ENCODE results near the gene PSME1.

PSME1 gene

DNA sequence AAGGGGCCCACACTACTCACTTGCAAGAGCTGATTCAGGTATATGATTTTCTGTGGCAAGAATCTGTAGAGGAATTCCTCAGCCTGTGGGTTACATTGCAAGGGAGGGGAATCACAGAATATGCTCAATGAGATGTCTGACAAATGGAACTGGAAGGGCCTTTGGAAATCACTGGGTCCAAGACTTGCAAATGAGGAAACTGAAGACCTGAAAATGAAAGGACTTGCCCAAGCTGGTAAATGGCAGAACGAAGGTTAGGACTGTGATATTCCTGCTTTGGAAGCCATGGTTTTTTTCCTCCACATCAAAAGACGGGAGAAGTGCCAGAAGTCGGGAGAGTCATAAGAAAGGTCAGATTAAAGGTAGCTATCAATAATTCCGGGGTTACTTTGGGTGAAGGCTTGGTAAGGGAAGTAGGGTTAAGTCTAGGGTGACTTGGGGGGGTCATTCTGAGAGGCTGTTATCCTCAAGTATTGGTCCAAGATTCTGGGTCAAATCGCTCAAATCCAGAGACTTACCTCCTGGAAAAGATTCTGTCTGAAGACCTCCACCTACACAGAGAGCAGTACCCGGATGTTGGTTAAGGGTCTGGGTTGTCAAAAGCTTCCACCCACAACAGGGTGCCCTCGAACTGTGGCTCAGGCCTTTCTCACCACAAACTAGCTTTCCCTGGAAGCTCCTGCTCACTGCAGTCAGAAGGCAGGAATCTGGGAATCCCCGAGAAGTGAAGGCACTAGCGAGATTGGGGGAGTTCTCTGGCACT lies 9.9 kb downstream of the PSME1 start:
- Histone ChIP-seq H3K9ac (ENCODE audit: insufficient read length) (peak overlapping the region; percentile 79), H3K9me3 (ENCODE audit: low read depth, low read length) (no peaks in the 10 kb centered on the region), H3K27ac (no peak overlapping the region), H3K36me3 (ENCODE audit: insufficient read depth, low read length) (peaks cover 16% of the 10 kb centered on the region; the same call in 1 of the 2 replicates), H3K4me3 (peak overlapping the region; percentile 99)
- DNase-seq (ENCODE audit: low read depth, low spot score): no peak
- TF ChIP-seq FOXP2 (optimal IDR thresholded peaks at IDR 0.05; ENCODE audit: control extremely low read depth, extremely low read length, insufficient read depth) (no peak), POLR2AphosphoS5 (IDR thresholded peaks at IDR 0.05; ENCODE audit: borderline replicate concordance, low read depth, low read length) (no peak), EZH2 (IDR thresholded peaks at IDR 0.05) (no peak)

DNA sequence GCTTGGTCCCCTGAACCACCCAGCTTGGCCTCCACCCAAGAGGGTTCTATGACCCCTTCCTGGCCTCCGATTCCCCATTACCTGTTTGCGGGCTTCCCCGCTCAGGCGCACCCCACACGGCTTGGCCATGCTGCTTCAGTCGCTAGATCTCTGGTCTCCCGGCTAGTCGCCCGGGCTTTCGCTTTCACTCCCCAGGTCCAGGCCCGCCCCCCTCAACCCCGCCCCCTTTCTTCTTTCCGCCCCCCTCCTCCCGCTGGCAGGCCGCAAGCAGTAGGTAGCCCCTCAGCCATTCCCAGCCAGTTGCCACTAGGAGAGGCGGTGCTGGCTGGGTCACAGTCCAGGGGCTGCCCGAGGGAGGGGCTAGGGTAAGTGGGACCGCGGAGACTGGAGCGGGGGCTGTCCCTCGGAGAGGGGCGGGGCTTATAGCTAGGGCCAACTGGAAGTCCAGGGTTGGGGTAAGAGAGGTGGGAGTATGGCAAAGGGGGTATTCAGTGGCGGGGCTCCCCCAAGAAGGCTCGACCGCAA lies 10.5 kb downstream of the PSME1 start, which contains the start of gene PSME2:
Gene PSME2, minus strand, starts transcription at position 158 of the 525 bp plus-strand sequence. Its CDS starts 29 bp downstream, at position 129.
- Histone ChIP-seq H3K36me3 (ENCODE audit: insufficient read depth, low read length) (peaks cover 22% of the 10 kb centered on the region; the same call in 1 of the 2 replicates), H3K9me3 (ENCODE audit: low read depth, low read length) (no peaks in the 10 kb centered on the region), H3K9ac (ENCODE audit: insufficient read length) (peak within 1 kb of the TSS; percentile 79), H3K27ac (peak within 1 kb of the TSS; percentile 62; the same call in 1 of the 2 replicates), H3K4me3 (peak within 1 kb of the TSS; percentile 99)
- TF ChIP-seq EZH2 (IDR thresholded peaks at IDR 0.05): no peak
- TF ChIP-seq POLR2AphosphoS5 (IDR thresholded peaks at IDR 0.05; ENCODE audit: borderline replicate concordance, low read depth, low read length): no peak; the same call in 1 of the 2 replicates
- no peak for TF ChIP-seq FOXP2 (optimal IDR thresholded peaks at IDR 0.05; ENCODE audit: control extremely low read depth, extremely low read length, insufficient read depth)
- no peak for DNase-seq (ENCODE audit: low read depth, low spot score)

DNA sequence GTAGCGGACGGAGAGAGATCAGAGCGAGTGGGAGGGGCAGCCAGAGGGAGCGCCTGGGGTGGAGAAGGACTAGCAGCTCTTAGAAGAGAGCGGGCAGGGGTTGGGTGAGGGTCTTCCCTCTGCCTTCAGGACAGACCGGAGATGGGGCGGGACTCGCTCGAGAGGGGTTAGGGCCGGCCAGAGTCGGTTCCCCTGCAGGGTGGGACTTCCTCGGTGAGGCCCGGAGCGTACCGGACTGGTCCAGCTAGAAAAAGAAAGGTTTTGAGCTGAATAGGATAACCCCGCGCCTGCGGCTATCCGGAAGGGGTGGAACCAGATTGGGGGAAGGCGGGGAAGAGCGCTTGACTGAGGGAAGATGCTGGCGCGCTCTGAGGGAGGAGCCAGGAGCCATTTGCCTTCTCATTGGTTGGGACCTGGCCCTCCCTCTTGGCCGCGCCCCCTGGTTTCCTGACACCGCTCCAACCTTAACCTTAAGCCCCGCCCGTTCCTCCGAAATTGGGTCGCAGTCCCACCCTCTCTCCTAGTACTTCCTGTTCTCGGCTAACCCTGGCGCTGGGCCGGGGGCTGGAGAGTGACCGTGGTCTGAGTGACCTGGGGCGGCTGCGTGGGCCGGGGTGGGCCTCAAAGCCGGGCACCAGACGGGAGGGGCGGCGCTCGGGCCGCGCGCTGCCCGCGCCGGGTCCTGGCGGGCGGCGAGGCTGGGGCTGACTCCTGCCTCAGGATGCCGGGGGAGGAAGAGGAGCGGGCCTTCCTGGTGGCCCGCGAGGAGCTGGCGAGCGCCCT lies 11.2 kb downstream of the PSME1 start, which contains the start of gene RNF31:
Gene RNF31, plus strand, starts transcription at position 521 of the 783 bp plus-strand sequence. Its CDS starts 201 bp downstream, at position 722.
- peak; percentile 87 for DNase-seq (ENCODE audit: low read depth, low spot score)
- Histone ChIP-seq H3K27ac (peak within 1 kb of the TSS; percentile 62; the same call in 1 of the 2 replicates), H3K9ac (ENCODE audit: insufficient read length) (peak within 1 kb of the TSS; percentile 79), H3K36me3 (ENCODE audit: insufficient read depth, low read length) (peaks cover 28% of the 10 kb centered on the region; the same call in 1 of the 2 replicates), H3K4me3 (peak within 1 kb of the TSS; percentile 99), H3K9me3 (ENCODE audit: low read depth, low read length) (no peaks in the 10 kb centered on the region)
- peak; percentile 83 for TF ChIP-seq POLR2AphosphoS5 (IDR thresholded peaks at IDR 0.05; ENCODE audit: borderline replicate concordance, low read depth, low read length)
- TF ChIP-seq FOXP2 (optimal IDR thresholded peaks at IDR 0.05; ENCODE audit: control extremely low read depth, extremely low read length, insufficient read depth): no peak

DNA sequence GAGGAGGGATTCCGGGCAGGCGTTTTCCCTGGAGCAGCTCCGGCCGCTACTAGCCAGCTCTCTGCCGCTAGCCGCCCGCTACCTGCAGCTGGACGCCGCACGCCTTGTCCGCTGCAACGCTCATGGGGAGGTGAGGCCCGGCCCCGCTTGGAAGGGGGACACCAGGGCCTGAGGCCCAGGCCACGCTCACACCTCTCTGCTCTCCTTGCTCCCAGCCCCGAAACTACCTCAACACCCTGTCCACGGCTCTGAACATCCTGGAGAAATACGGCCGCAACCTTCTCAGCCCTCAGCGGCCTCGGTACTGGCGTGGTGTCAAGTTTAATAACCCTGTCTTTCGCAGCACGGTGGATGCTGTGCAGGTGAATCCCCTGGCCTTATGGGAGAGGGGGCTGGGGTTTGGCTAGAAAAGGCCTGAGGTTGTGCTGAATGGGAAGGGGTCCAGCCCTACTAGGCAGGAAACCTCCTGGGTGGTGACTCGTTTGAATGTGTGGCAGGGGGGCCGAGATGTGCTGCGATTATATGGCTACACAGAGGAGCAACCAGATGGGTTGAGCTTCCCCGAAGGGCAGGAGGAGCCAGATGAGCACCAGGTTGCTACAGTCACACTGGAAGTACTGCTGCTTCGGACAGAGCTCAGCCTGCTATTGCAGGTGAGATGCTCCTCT lies 11.9 kb downstream of the PSME1 start:
- peak overlapping the region; percentile 99 for H3K4me3 ChIP-seq
- no peaks in the 10 kb centered on the region for H3K9me3 ChIP-seq (ENCODE audit: low read depth, low read length)
- H3K9ac ChIP-seq (ENCODE audit: insufficient read length): peak overlapping the region; percentile 79
- H3K27ac ChIP-seq: no peak overlapping the region
- H3K36me3 ChIP-seq (ENCODE audit: insufficient read depth, low read length): peaks cover 28% of the 10 kb centered on the region; the same call in 1 of the 2 replicates
- no peak for DNase-seq (ENCODE audit: low read depth, low spot score)
- TF ChIP-seq FOXP2 (optimal IDR thresholded peaks at IDR 0.05; ENCODE audit: control extremely low read depth, extremely low read length, insufficient read depth) (no peak), EZH2 (IDR thresholded peaks at IDR 0.05) (no peak), POLR2AphosphoS5 (IDR thresholded peaks at IDR 0.05; ENCODE audit: borderline replicate concordance, low read depth, low read length) (no peak)

- Histone ChIP-seq H3K4me3 (no peak overlapping the region), H3K9me3 (ENCODE audit: low read depth, low read length) (no peaks in the 10 kb centered on the region), H3K27ac (no peak overlapping the region), H3K9ac (ENCODE audit: insufficient read length) (no peak overlapping the region), H3K36me3 (ENCODE audit: insufficient read depth, low read length) (peaks cover 28% of the 10 kb centered on the region; the same call in 1 of the 2 replicates)
- TF ChIP-seq POLR2AphosphoS5 (IDR thresholded peaks at IDR 0.05; ENCODE audit: borderline replicate concordance, low read depth, low read length) (no peak), EZH2 (IDR thresholded peaks at IDR 0.05) (no peak), FOXP2 (optimal IDR thresholded peaks at IDR 0.05; ENCODE audit: control extremely low read depth, extremely low read length, insufficient read depth) (no peak)
- no peak for DNase-seq (ENCODE audit: low read depth, low spot score)
Measured at GRCh38 chr14:24149302-24149969, 13.4 kb downstream of the PSME1 start.

GRCh38 chr14:24150061-24150460 lies 14.1 kb downstream of the PSME1 start:
- no peak for DNase-seq (ENCODE audit: low read depth, low spot score)
- TF ChIP-seq EZH2 (IDR thresholded peaks at IDR 0.05) (no peak), POLR2AphosphoS5 (IDR thresholded peaks at IDR 0.05; ENCODE audit: borderline replicate concordance, low read depth, low read length) (no peak), FOXP2 (optimal IDR thresholded peaks at IDR 0.05; ENCODE audit: control extremely low read depth, extremely low read length, insufficient read depth) (no peak)
- Histone ChIP-seq H3K36me3 (ENCODE audit: insufficient read depth, low read length) (peaks cover 34% of the 10 kb centered on the region; the same call in 1 of the 2 replicates), H3K9me3 (ENCODE audit: low read depth, low read length) (no peaks in the 10 kb centered on the region), H3K4me3 (no peak overlapping the region), H3K9ac (ENCODE audit: insufficient read length) (no peak overlapping the region), H3K27ac (no peak overlapping the region)

- Histone ChIP-seq H3K9me3 (ENCODE audit: low read depth, low read length) (no peaks in the 10 kb centered on the region), H3K27ac (no peak overlapping the region), H3K9ac (ENCODE audit: insufficient read length) (no peak overlapping the region), H3K4me3 (no peak overlapping the region), H3K36me3 (ENCODE audit: insufficient read depth, low read length) (peaks cover 39% of the 10 kb centered on the region; the same call in 1 of the 2 replicates)
- DNase-seq (ENCODE audit: low read depth, low spot score): no peak
- no peak for TF ChIP-seq EZH2 (IDR thresholded peaks at IDR 0.05)
- TF ChIP-seq POLR2AphosphoS5 (IDR thresholded peaks at IDR 0.05; ENCODE audit: borderline replicate concordance, low read depth, low read length): no peak
- no peak for TF ChIP-seq FOXP2 (optimal IDR thresholded peaks at IDR 0.05; ENCODE audit: control extremely low read depth, extremely low read length, insufficient read depth)
Measured at GRCh38 chr14:24150567-24150966, 14.6 kb downstream of the PSME1 start.

All from SK-N-MC (cell line).